GM23338 (cell line): ENCODE measurements around the gene RGL3.

Experiments
- CREB1 ChIP-seq: fragments of 250-450 bp; sonication (Bioruptor Pico); IDR thresholded peaks from 2 replicates; pipeline ENCODE4 v1.5.0; 2020; ENCODE audit warnings: low read depth, mild to moderate bottlenecking, moderate library complexity
- EZH2 ChIP-seq: fragments of 200-600 bp; sonication (generic); IDR thresholded peaks from one replicate; pipeline ENCODE4 v1.8.0; 2017; ENCODE audit warnings: antibody characterized with exemption, mild to moderate bottlenecking, low read depth; ENCODE audit not compliant: unreplicated experiment
- EZH2phosphoT487 ChIP-seq: fragments of 200-600 bp; sonication (generic); IDR thresholded peaks from one replicate; pipeline ENCODE4 v1.8.1; 2018; ENCODE audit warnings: antibody characterized with exemption; ENCODE audit not compliant: unreplicated experiment
- JUNB ChIP-seq: IDR thresholded peaks from one replicate; pipeline ENCODE4 v1.6.1; 2016; ENCODE audit warnings: antibody characterized with exemption; ENCODE audit not compliant: unreplicated experiment
- NANOG ChIP-seq: IDR thresholded peaks from 2 replicates; pipeline ENCODE4 v1.6.1; 2016; ENCODE audit warnings: antibody characterized with exemption, borderline replicate concordance
- POLR2AphosphoS5 ChIP-seq: IDR thresholded peaks from 2 replicates; pipeline ENCODE4 v1.6.1; 2016; ENCODE audit warnings: antibody characterized with exemption, low read depth
- REST ChIP-seq: IDR thresholded peaks from one replicate; pipeline ENCODE4 v1.6.1; 2018; ENCODE audit warnings: antibody characterized with exemption; ENCODE audit not compliant: unreplicated experiment
- STAT1 ChIP-seq: IDR thresholded peaks from one replicate; pipeline ENCODE4 v1.6.1; 2016; ENCODE audit warnings: antibody characterized with exemption; ENCODE audit not compliant: unreplicated experiment
- ZNF331 ChIP-seq: fragments of 250-450 bp; sonication (Bioruptor Pico); IDR thresholded peaks from 2 replicates; pipeline ENCODE4 v1.5.0; 2020; ENCODE audit warnings: low read depth, mild to moderate bottlenecking, moderate library complexity
- TF ChIP-seq, protein P1 (sequence below), 2 experiments: fragments of 200-600 bp in 1 of 2; sonication (generic) in 1 of 2; conservative IDR thresholded peaks; 2 replicates each; pipeline versions ENCODE4 v1.5.1 to v1.6.1; 2016 to 2017; ENCODE audit warnings: antibody characterized with exemption in 2 of 2, low read depth in 2 of 2, mild to moderate bottlenecking in 2 of 2, moderate library complexity in 1 of 2
- TF ChIP-seq, protein P2 (sequence below): fragments of 250-450 bp; sonication (Bioruptor Pico); IDR thresholded peaks from 2 replicates; pipeline ENCODE4 v1.5.0; 2020; ENCODE audit warnings: mild to moderate bottlenecking, moderate library complexity
- TF ChIP-seq, protein P3 (sequence below): IDR thresholded peaks from 2 replicates; pipeline ENCODE4 v1.6.1; 2016; ENCODE audit warnings: antibody characterized with exemption

DNA sequence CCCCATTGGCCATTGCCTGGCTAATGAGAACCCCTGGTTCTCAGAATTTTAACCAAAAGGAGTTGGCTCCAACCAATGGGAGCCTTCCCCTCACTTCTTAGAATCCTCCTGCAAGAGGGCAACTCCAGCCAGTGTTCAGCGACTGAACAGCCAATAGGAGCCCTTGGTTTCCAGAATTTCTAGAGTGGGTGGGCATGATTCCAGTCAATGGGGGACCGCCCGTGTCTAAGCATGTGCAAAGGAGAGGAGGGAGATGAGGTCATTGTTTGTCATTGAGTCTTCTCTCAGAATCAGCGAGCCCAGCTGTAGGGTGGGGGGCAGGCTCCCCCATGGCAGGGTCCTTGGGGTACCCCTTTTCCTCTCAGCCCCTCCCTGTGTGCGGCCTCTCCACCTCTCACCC, 54.2 kb downstream of the RGL3 start:
- TF ChIP-seq, protein P1, sequence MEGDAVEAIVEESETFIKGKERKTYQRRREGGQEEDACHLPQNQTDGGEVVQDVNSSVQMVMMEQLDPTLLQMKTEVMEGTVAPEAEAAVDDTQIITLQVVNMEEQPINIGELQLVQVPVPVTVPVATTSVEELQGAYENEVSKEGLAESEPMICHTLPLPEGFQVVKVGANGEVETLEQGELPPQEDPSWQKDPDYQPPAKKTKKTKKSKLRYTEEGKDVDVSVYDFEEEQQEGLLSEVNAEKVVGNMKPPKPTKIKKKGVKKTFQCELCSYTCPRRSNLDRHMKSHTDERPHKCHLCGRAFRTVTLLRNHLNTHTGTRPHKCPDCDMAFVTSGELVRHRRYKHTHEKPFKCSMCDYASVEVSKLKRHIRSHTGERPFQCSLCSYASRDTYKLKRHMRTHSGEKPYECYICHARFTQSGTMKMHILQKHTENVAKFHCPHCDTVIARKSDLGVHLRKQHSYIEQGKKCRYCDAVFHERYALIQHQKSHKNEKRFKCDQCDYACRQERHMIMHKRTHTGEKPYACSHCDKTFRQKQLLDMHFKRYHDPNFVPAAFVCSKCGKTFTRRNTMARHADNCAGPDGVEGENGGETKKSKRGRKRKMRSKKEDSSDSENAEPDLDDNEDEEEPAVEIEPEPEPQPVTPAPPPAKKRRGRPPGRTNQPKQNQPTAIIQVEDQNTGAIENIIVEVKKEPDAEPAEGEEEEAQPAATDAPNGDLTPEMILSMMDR (conservative IDR thresholded peaks at IDR 0.05; ENCODE audit: low read depth in 2 of 2), result no peak
- TF ChIP-seq JUNB (no peak), EZH2 (no peak), CREB1 (CRISPR knock-in tag) (no peak), REST (no peak), POLR2AphosphoS5 (no peak), NANOG (no peak), EZH2phosphoT487 (no peak), ZNF331 (CRISPR knock-in tag) (no peak), STAT1 (no peak)
- TF ChIP-seq, protein P2, sequence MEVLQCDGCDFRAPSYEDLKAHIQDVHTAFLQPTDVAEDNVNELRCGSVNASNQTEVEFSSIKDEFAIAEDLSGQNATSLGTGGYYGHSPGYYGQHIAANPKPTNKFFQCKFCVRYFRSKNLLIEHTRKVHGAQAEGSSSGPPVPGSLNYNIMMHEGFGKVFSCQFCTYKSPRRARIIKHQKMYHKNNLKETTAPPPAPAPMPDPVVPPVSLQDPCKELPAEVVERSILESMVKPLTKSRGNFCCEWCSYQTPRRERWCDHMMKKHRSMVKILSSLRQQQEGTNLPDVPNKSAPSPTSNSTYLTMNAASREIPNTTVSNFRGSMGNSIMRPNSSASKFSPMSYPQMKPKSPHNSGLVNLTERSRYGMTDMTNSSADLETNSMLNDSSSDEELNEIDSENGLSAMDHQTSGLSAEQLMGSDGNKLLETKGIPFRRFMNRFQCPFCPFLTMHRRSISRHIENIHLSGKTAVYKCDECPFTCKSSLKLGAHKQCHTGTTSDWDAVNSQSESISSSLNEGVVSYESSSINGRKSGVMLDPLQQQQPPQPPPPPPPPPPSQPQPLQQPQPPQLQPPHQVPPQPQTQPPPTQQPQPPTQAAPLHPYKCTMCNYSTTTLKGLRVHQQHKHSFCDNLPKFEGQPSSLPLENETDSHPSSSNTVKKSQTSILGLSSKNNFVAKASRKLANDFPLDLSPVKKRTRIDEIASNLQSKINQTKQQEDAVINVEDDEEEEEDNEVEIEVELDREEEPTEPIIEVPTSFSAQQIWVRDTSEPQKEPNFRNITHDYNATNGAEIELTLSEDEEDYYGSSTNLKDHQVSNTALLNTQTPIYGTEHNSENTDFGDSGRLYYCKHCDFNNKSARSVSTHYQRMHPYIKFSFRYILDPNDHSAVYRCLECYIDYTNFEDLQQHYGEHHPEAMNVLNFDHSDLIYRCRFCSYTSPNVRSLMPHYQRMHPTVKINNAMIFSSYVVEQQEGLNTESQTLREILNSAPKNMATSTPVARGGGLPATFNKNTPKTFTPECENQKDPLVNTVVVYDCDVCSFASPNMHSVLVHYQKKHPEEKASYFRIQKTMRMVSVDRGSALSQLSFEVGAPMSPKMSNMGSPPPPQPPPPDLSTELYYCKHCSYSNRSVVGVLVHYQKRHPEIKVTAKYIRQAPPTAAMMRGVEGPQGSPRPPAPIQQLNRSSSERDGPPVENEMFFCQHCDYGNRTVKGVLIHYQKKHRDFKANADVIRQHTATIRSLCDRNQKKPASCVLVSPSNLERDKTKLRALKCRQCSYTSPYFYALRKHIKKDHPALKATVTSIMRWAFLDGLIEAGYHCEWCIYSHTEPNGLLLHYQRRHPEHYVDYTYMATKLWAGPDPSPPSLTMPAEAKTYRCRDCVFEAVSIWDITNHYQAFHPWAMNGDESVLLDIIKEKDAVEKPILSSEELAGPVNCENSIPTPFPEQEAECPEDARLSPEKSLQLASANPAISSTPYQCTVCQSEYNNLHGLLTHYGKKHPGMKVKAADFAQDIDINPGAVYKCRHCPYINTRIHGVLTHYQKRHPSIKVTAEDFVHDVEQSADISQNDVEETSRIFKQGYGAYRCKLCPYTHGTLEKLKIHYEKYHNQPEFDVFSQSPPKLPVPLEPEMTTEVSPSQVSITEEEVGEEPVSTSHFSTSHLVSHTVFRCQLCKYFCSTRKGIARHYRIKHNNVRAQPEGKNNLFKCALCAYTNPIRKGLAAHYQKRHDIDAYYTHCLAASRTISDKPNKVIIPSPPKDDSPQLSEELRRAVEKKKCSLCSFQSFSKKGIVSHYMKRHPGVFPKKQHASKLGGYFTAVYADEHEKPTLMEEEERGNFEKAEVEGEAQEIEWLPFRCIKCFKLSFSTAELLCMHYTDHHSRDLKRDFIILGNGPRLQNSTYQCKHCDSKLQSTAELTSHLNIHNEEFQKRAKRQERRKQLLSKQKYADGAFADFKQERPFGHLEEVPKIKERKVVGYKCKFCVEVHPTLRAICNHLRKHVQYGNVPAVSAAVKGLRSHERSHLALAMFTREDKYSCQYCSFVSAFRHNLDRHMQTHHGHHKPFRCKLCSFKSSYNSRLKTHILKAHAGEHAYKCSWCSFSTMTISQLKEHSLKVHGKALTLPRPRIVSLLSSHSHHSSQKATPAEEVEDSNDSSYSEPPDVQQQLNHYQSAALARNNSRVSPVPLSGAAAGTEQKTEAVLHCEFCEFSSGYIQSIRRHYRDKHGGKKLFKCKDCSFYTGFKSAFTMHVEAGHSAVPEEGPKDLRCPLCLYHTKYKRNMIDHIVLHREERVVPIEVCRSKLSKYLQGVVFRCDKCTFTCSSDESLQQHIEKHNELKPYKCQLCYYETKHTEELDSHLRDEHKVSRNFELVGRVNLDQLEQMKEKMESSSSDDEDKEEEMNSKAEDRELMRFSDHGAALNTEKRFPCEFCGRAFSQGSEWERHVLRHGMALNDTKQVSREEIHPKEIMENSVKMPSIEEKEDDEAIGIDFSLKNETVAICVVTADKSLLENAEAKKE (CRISPR knock-in tag), result no peak
- TF ChIP-seq, protein P3, sequence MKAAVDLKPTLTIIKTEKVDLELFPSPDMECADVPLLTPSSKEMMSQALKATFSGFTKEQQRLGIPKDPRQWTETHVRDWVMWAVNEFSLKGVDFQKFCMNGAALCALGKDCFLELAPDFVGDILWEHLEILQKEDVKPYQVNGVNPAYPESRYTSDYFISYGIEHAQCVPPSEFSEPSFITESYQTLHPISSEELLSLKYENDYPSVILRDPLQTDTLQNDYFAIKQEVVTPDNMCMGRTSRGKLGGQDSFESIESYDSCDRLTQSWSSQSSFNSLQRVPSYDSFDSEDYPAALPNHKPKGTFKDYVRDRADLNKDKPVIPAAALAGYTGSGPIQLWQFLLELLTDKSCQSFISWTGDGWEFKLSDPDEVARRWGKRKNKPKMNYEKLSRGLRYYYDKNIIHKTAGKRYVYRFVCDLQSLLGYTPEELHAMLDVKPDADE, result no peak
